ENCODE results near the gene HAND1. TPM values are rescaled to one million over a fixed set of nuclear protein-coding genes. Genes with fewer than 3 reads are reported as not detected.
"Not testable (repeated sequence)": the region's sequence is repeated elsewhere in the genome, so short reads cannot be mapped to it uniquely, and the experiment has no call there.

Gene HAND1
- total and polyA plus RNA-seq, 5 donors: 1.8 to 9.2 (median 2.7) TPM

GRCh38 chr5:154518438-154518867, 40.4 kb upstream of the HAND1 start:
- no peak for DNase-seq
- WGBS: 47% methylated on average over 8 of the region's 8 CpGs
- Histone ChIP-seq H3K27me3 (ENCODE audit: control insufficient read depth, insufficient read depth) (no peaks in the 10 kb centered on the region), H3K9me3 (ENCODE audit: control insufficient read depth, low read length) (no peaks in the 10 kb centered on the region), H3K4me1 (ENCODE audit: control insufficient read depth, insufficient read depth, low read length) (no peaks in the 10 kb centered on the region), H3K27ac (ENCODE audit: low read length) (no peak overlapping the region), H3K4me3 (ENCODE audit: low read length) (no peak overlapping the region)
- intact Hi-C loops (cut with DNase I): no loop called here
- ATAC-seq: no peak

GRCh38 chr5:154517810-154518437, 39.9 kb upstream of the HAND1 start:
- Histone ChIP-seq H3K27ac (ENCODE audit: low read length) (no peak overlapping the region), H3K9me3 (ENCODE audit: control insufficient read depth, low read length) (no peaks in the 10 kb centered on the region), H3K27me3 (ENCODE audit: control insufficient read depth, insufficient read depth) (no peaks in the 10 kb centered on the region), H3K4me1 (ENCODE audit: control insufficient read depth, insufficient read depth, low read length) (no peaks in the 10 kb centered on the region), H3K4me3 (ENCODE audit: low read length) (no peak overlapping the region)
- DNase-seq: no peak
- intact Hi-C loops (cut with DNase I): no loop called here
- ATAC-seq: no peak
- WGBS: 83% methylated on average over 9 of the region's 9 CpGs

- no peak overlapping the region for H3K4me3 ChIP-seq (ENCODE audit: low read length)
- 73% methylated on average over 7 of the region's 7 CpGs for WGBS
- no peaks in the 10 kb centered on the region for H3K9me3 ChIP-seq (ENCODE audit: control insufficient read depth, low read length)
- H3K27ac ChIP-seq (ENCODE audit: low read length): no peak overlapping the region
- no peaks in the 10 kb centered on the region for H3K4me1 ChIP-seq (ENCODE audit: control insufficient read depth, insufficient read depth, low read length)
- intact Hi-C loops (cut with DNase I): no loop called here
- DNase-seq: no peak
- H3K27me3 ChIP-seq (ENCODE audit: control insufficient read depth, insufficient read depth): no peaks in the 10 kb centered on the region
- ATAC-seq: no peak
Measured at GRCh38 chr5:154517181-154517580, 39.2 kb upstream of the HAND1 start.

GRCh38 chr5:154516475-154516874, 38.4 kb upstream of the HAND1 start:
- Histone ChIP-seq H3K4me3 (ENCODE audit: low read length) (no peak overlapping the region), H3K27me3 (ENCODE audit: control insufficient read depth, insufficient read depth) (no peaks in the 10 kb centered on the region), H3K4me1 (ENCODE audit: control insufficient read depth, insufficient read depth, low read length) (no peaks in the 10 kb centered on the region), H3K27ac (ENCODE audit: low read length) (no peak overlapping the region), H3K9me3 (ENCODE audit: control insufficient read depth, low read length) (no peaks in the 10 kb centered on the region)
- intact Hi-C loops (cut with DNase I): no loop called here
- DNase-seq (no peak), ATAC-seq (no peak)
- WGBS: 82% methylated on average over 5 of the region's 5 CpGs

GRCh38 chr5:154515488-154515887, 37.5 kb upstream of the HAND1 start:
- H3K27me3 ChIP-seq (ENCODE audit: control insufficient read depth, insufficient read depth); H3K4me3 ChIP-seq (ENCODE audit: low read length); intact Hi-C loops (cut with DNase I); H3K27ac ChIP-seq (ENCODE audit: low read length); DNase-seq; H3K4me1 ChIP-seq (ENCODE audit: control insufficient read depth, insufficient read depth, low read length); ATAC-seq; H3K9me3 ChIP-seq (ENCODE audit: control insufficient read depth, low read length): not testable (repeated sequence)
- 85% methylated on average over 6 of the region's 6 CpGs for WGBS

GRCh38 chr5:154514331-154514730, 36.3 kb upstream of the HAND1 start:
- intact Hi-C loops (cut with DNase I): no loop called here
- H3K27me3 ChIP-seq (ENCODE audit: control insufficient read depth, insufficient read depth): no peaks in the 10 kb centered on the region
- H3K4me1 ChIP-seq (ENCODE audit: control insufficient read depth, insufficient read depth, low read length): no peaks in the 10 kb centered on the region
- DNase-seq (no peak), ATAC-seq (no peak)
- no peak overlapping the region for H3K27ac ChIP-seq (ENCODE audit: low read length)
- no peak overlapping the region for H3K4me3 ChIP-seq (ENCODE audit: low read length)
- no peaks in the 10 kb centered on the region for H3K9me3 ChIP-seq (ENCODE audit: control insufficient read depth, low read length)
- WGBS: 91% methylated on average over 2 of the region's 2 CpGs

GRCh38 chr5:154513669-154514084, 35.6 kb upstream of the HAND1 start:
- Histone ChIP-seq H3K27ac (ENCODE audit: low read length) (no peak overlapping the region), H3K4me1 (ENCODE audit: control insufficient read depth, insufficient read depth, low read length) (no peaks in the 10 kb centered on the region), H3K4me3 (ENCODE audit: low read length) (no peak overlapping the region), H3K27me3 (ENCODE audit: control insufficient read depth, insufficient read depth) (no peaks in the 10 kb centered on the region), H3K9me3 (ENCODE audit: control insufficient read depth, low read length) (no peaks in the 10 kb centered on the region)
- 67% methylated on average over 4 of the region's 4 CpGs for WGBS
- ATAC-seq (no peak), DNase-seq (no peak)
- intact Hi-C loops (cut with DNase I): no loop called here

- 80% methylated on average over 2 of the region's 2 CpGs for WGBS
- no peak overlapping the region for H3K4me3 ChIP-seq (ENCODE audit: low read length)
- no peaks in the 10 kb centered on the region for H3K9me3 ChIP-seq (ENCODE audit: control insufficient read depth, low read length)
- DNase-seq: no peak
- ATAC-seq: no peak
- no peak overlapping the region for H3K27ac ChIP-seq (ENCODE audit: low read length)
- H3K4me1 ChIP-seq (ENCODE audit: control insufficient read depth, insufficient read depth, low read length): no peaks in the 10 kb centered on the region
- H3K27me3 ChIP-seq (ENCODE audit: control insufficient read depth, insufficient read depth): no peaks in the 10 kb centered on the region
- intact Hi-C loops (cut with DNase I): no loop called here
Measured at GRCh38 chr5:154511984-154512383, 34.0 kb upstream of the HAND1 start.

GRCh38 chr5:154509784-154510555, 31.9 kb upstream of the HAND1 start:
- 54% methylated on average over 5 of the region's 5 CpGs for WGBS
- ATAC-seq (no peak), DNase-seq (no peak)
- no peak overlapping the region for H3K4me3 ChIP-seq (ENCODE audit: low read length)
- no peaks in the 10 kb centered on the region for H3K27me3 ChIP-seq (ENCODE audit: control insufficient read depth, insufficient read depth)
- H3K9me3 ChIP-seq (ENCODE audit: control insufficient read depth, low read length): no peaks in the 10 kb centered on the region
- H3K4me1 ChIP-seq (ENCODE audit: control insufficient read depth, insufficient read depth, low read length): no peaks in the 10 kb centered on the region
- intact Hi-C loops (cut with DNase I): no loop called here
- no peak overlapping the region for H3K27ac ChIP-seq (ENCODE audit: low read length)

GRCh38 chr5:154508114-154508513, 30.1 kb upstream of the HAND1 start:
- Histone ChIP-seq H3K27me3 (ENCODE audit: control insufficient read depth, insufficient read depth) (no peaks in the 10 kb centered on the region), H3K27ac (ENCODE audit: low read length) (no peak overlapping the region), H3K9me3 (ENCODE audit: control insufficient read depth, low read length) (no peaks in the 10 kb centered on the region), H3K4me1 (ENCODE audit: control insufficient read depth, insufficient read depth, low read length) (no peaks in the 10 kb centered on the region), H3K4me3 (ENCODE audit: low read length) (no peak overlapping the region)
- 82% methylated on average over 2 of the region's 2 CpGs for WGBS
- DNase-seq: no peak
- ATAC-seq: no peak
- intact Hi-C loops (cut with DNase I): no loop called here

- no peak for DNase-seq
- no peaks in the 10 kb centered on the region for H3K27me3 ChIP-seq (ENCODE audit: control insufficient read depth, insufficient read depth)
- H3K4me3 ChIP-seq (ENCODE audit: low read length): no peak overlapping the region
- intact Hi-C loops (cut with DNase I): no loop called here
- 73% methylated on average over 11 of the region's 11 CpGs for WGBS
- H3K27ac ChIP-seq (ENCODE audit: low read length): no peak overlapping the region
- no peaks in the 10 kb centered on the region for H3K9me3 ChIP-seq (ENCODE audit: control insufficient read depth, low read length)
- no peak for ATAC-seq
- H3K4me1 ChIP-seq (ENCODE audit: control insufficient read depth, insufficient read depth, low read length): no peaks in the 10 kb centered on the region
Measured at GRCh38 chr5:154506716-154507080, 28.7 kb upstream of the HAND1 start.
